ENCODE measurements around the gene SERPINB2. TPM values are rescaled to one million over a fixed set of nuclear protein-coding genes. Genes with fewer than 3 reads are reported as not detected.
A peak's percentile ranks its signal among the peaks of the same experiment; 100 is the strongest.

Gene SERPINB2
- total RNA-seq, 1 donor: 67.6 TPM

DNA sequence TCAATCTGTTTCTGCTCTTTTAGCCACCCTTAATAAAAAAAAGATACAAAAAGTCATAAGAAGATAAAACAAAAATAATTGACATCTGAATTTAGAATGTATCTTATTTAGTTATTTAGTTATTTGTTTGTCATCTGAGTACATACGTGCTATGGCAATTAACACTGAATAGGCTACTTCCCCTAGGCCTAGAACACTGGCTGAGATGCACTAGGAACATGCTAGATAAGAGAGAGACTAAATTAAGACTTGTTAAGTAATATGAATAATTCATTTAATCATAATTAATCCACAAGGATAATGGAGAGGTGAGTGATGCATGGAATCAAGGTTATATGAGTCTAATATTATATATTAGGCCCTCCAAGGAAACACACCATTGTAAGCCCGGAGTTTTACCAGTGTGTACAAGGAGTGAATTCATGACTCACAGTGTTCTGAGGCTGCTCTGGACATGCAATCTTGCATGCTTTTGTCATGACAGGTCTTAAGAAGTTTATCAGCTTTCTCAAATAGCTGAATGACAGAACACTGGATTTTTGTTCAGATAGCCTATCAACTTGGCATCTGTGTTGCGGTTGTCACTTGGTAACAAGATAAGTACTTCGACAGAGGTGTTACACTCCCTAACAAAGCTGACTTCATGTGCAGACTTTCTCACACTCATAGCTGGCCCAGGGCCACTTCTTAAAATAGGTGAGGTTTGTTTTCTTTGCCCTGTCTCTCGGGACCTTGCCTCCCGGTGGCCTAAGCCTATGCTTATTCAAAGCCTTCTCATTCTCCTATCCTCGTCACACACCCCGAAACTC lies 5.0 kb upstream of the SERPINB2 start:
- no peak for TF ChIP-seq CTCF (IDR thresholded peaks at IDR 0.05; ENCODE audit: insufficient read depth, low read length)
- DNase-seq (ENCODE audit: low read depth): peak; percentile 99
- no peak overlapping the region for H3K4me3 ChIP-seq (ENCODE audit: low read depth, low read length)

GRCh38 chr18:63883617-63884016 lies 3.9 kb upstream of the SERPINB2 start:
- TF ChIP-seq CTCF (IDR thresholded peaks at IDR 0.05; ENCODE audit: insufficient read depth, low read length): no peak
- H3K4me3 ChIP-seq (ENCODE audit: low read depth, low read length): no peak overlapping the region
- peak; percentile 55 for DNase-seq (ENCODE audit: low read depth)

- H3K4me3 ChIP-seq (ENCODE audit: low read depth, low read length): no peak overlapping the region
- DNase-seq (ENCODE audit: low read depth): peak; percentile 43
- TF ChIP-seq CTCF (IDR thresholded peaks at IDR 0.05; ENCODE audit: insufficient read depth, low read length): no peak
Measured at GRCh38 chr18:63888470-63889190, 1.1 kb downstream of the SERPINB2 start.

DNA sequence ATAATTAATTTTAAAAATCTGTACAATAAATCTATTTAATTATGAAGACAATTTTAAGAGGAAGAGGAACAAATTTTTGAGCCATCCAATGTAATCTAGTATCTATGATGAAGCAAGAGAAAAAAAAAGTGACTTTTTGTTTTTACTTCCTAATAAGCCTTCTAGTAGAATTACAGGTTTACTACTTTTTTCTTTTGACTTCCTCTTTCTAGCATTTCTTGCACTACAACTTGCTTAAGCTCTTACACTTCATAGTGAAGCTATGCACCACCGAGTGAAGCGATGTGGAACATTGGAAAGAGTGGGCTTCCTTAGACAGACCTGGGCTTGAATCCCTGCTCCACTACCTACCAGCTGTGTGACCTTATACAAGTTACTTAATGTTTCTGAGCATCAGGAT lies 2.1 kb downstream of the SERPINB2 start:
- DNase-seq (ENCODE audit: low read depth): no peak
- TF ChIP-seq CTCF (IDR thresholded peaks at IDR 0.05; ENCODE audit: insufficient read depth, low read length): no peak
- H3K4me3 ChIP-seq (ENCODE audit: low read depth, low read length): no peak overlapping the region

DNA sequence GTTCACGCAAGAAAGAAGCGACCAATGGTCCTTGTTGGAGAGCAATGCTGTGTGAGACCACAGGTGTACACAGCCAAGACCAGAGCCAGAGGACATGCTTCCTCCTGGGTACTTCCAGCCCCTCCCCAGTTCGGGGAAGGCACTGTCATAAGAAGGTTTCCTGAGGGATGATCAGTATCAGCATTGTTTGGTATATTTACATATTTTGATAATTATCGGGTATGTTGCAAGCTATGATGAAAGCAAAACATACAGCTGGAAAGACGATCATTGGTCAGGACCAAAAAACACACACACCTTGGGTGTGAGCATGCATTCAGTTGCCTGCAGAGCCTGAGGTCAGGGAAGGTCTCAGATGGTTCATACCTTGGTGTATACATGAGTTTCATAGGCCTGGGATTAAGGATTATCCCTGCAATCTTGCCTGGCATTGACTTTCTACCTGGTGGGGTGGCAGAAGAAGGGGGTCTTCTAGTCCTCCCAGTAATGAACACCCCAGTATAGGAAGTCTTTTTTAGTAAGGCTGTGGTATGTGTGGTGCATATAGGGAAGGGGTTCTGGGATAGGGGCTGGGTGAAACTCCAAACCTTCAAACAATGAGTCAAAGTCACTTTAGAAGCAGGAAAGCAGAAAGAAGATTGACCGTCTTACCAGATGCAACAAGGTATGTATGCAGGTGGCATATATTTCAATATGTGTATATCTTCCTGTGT lies 2.9 kb downstream of the SERPINB2 start:
- H3K4me3 ChIP-seq (ENCODE audit: low read depth, low read length): no peak overlapping the region
- no peak for TF ChIP-seq CTCF (IDR thresholded peaks at IDR 0.05; ENCODE audit: insufficient read depth, low read length)
- no peak for DNase-seq (ENCODE audit: low read depth)

- no peak overlapping the region for H3K4me3 ChIP-seq (ENCODE audit: low read depth, low read length)
- no peak for DNase-seq (ENCODE audit: low read depth)
- TF ChIP-seq CTCF (IDR thresholded peaks at IDR 0.05; ENCODE audit: insufficient read depth, low read length): no peak
Measured at GRCh38 chr18:63890950-63891304, 3.4 kb downstream of the SERPINB2 start.

Measured in fibroblast of the aortic adventitia (primary cell).